ENCODE measurements around the gene CUEDC2.

DNA sequence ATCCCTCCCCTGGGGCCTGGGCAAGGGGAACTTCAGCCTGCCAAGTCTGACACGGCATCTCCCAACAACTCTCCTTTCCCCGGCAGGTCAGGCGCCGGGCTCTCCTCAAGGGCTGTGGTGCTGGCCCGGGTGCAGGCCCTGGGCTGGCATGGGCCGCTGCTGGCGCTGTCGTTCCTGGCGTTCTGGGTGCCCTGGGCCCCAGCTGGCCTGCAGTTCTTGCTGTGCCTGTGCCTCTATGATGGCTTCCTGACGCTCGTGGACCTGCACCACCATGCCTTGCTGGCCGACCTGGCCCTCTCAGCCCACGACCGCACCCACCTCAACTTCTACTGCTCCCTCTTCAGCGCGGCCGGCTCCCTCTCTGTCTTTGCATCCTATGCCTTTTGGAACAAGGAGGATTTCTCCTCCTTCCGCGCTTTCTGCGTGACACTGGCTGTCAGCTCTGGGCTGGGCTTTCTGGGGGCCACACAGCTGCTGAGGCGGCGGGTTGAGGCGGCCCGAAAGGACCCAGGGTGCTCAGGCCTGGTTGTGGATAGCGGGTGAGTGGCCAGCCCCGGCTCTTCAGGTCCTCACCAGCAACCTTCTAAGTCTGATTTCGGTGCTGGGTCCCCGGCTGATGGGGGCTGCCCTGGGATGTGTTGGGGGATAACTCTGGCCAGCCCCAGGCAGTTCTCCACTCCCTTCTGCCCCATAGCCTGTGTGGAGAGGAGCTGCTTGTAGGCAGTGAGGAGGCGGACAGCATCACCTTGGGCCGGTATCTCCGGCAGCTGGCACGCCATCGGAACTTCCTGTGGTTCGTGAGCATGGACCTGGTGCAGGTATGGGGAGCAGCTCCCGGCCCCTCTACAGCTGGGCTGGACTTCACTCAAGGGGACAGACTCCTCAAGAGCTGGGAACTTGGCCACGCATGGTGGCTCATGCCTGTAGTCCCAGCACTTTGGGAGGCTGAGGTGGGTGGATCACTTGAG, 38.5 kb upstream of the CUEDC2 start:
- TF ChIP-seq POLR2A (IDR thresholded peaks at IDR 0.05): no peak
- TF ChIP-seq, protein P1, sequence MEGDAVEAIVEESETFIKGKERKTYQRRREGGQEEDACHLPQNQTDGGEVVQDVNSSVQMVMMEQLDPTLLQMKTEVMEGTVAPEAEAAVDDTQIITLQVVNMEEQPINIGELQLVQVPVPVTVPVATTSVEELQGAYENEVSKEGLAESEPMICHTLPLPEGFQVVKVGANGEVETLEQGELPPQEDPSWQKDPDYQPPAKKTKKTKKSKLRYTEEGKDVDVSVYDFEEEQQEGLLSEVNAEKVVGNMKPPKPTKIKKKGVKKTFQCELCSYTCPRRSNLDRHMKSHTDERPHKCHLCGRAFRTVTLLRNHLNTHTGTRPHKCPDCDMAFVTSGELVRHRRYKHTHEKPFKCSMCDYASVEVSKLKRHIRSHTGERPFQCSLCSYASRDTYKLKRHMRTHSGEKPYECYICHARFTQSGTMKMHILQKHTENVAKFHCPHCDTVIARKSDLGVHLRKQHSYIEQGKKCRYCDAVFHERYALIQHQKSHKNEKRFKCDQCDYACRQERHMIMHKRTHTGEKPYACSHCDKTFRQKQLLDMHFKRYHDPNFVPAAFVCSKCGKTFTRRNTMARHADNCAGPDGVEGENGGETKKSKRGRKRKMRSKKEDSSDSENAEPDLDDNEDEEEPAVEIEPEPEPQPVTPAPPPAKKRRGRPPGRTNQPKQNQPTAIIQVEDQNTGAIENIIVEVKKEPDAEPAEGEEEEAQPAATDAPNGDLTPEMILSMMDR (IDR thresholded peaks at IDR 0.05): no peak
- no peak for TF ChIP-seq EP300 (IDR thresholded peaks at IDR 0.05; ENCODE audit: low read depth)
- TF ChIP-seq POLR2AphosphoS5 (IDR thresholded peaks at IDR 0.05): no peak

All from transverse colon (tissue), 4 donors.